EL (cell line): ENCODE measurements around the gene CCT5.

Source experiments
- DNase-seq: peaks from one replicate; pipeline ENCODE4 v3.0.0-alpha.2; 2016

The CCT5 gene

GRCh38 chr5:10304932-10305331, 54.9 kb downstream of the CCT5 start:
- no peak for DNase-seq

DNA sequence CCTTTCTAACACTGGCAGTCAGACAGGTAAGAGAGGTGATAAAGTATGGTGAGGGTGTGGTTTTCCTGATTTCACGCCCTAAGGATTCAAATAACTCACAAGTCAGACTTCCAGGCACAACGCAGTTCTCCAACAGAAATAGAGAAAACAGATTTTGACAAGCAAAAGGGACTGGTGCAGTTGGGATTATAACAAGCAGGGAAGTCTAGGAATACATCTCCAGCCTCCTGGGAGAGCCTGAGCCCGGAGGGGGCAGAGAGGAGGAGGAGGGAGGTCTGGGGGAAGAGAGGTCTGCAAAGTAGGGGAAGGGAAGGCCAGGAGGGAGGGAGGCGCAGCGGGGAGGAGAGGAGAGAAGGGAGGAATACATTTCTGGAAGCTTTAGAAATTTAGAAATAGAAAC, 56.0 kb downstream of the CCT5 start:
- no peak for DNase-seq

GRCh38 chr5:10306806-10307205, 56.7 kb downstream of the CCT5 start:
- no peak for DNase-seq

- peak; percentile 68 for DNase-seq
Observed at GRCh38 chr5:10307206-10308148, 57.4 kb downstream of the CCT5 start, which contains the start of gene CMBL. Gene CMBL, minus strand, starts transcription at chr5:10307902. Its CDS starts 17,140 bp downstream, at chr5:10290762.

- no peak for DNase-seq
Observed at GRCh38 chr5:10308844-10309243, 58.8 kb downstream of the CCT5 start.

DNA sequence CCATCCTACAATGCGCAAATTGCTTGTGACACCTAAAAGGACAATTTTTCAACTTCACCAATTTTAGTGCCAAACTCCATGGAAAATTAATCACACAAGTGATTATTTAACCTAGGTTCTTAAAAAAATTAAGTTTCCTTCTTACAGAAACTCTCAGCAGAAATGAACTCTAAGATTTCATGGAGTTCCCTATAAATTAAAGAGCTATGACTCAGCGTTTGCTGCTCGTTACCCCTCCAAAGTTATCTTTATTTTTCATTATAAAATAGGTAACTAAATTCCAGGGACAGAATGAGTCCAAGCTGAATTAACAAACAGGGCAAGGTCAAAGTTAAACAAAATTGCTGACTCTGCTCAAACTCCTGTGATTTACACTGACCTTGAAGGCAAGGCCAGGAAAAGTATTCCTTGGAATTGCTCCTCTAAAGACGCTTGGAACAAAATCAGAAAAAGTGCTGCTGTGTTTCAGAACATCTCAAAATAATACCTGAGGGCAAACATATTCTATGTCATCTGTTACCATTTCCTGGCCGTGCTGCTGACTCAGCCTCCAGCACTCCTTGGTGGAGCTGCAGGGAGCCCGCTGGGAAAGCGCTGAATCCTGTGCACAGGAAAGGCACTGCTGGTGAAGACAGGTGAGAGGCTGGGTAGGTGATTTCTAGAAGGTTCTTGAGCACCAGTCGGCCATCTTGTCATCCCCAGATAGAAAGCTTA, 60.1 kb downstream of the CCT5 start:
- DNase-seq: peak; percentile 86

GRCh38 chr5:10310835-10311570, 60.9 kb downstream of the CCT5 start:
- peak; percentile 63 for DNase-seq

GRCh38 chr5:10311595-10312425, 61.7 kb downstream of the CCT5 start:
- no peak for DNase-seq

DNA sequence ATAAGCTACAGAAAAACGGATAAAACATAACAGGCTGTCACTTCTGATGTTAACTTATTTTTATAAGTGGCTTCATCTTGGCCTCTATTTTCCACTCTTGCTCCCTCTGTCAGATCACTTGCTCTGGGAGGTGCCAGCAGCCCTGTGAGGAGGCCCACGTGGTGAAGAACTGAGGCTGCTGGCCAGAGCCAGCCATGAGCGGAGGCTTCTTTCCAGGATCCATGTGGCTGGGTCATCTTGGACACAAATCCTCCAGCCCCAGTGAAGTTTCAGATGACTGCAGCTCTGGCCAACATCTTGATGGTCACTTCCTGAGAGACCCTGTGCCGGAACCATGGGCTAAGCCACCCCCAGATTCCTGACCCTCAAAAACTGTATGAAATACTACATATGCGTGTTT, 65.1 kb downstream of the CCT5 start:
- DNase-seq: no peak
